ENCODE measurements around the gene SCCPDH. TPM values are rescaled to one million over a fixed set of nuclear protein-coding genes. Genes with fewer than 3 reads are reported as not detected.

Gene SCCPDH
- total and polyA plus RNA-seq, 4 donors, result 52.1 to 84.3 (median 78.5) TPM

DNA sequence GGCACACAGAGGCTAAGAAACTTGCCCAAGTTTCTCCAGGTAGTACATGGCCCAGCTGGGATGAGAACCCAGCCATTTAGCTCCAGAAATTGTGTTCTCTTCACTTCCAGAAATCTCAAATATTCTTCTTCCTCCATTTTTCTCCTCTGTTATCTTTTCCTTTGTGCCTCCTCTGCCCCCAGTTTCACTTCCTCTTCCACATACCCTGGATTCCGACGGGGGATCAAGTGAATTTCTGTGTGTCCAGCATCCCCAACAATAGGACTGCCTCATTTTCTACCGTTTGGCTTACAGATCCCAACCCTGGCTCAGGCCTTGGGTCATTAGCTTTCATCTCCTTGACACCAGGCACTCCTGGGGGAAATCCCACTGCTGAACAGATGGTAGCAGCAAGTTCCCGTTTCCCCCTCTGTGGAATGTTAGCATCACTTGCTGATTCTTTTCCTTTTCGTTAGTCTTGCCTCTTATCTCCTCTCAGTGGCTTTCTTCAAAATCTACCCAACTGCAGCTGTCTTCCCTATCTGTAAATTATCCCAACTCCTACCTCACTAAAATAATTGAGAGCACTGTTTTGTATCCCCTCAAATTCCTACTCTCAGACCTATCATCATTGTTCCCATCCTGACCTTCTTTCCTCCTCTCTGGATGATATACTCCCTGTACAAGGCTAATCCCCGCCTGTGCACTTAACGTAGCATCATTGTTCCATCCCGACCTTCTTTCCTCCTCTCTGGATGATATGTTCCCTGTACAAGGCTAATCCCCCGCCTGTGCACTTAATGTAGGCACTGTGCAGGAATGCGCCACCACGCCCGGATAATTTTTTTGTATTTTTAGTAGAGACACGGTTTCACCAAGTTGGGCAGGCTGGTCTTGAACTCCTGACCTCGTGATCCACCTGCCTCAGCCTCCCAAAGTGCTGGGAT, 36.5 kb downstream of the SCCPDH start:
- no peak for DNase-seq (ENCODE audit: low spot score)
- H3K27me3 ChIP-seq (ENCODE audit: control insufficient read depth in 4 of 4, insufficient read depth in 4 of 4, low read length in 3 of 4), result no peaks in the 10 kb centered on the region
- no peaks in the 10 kb centered on the region for H3K9me3 ChIP-seq (ENCODE audit: control insufficient read depth in 4 of 4, low read length in 3 of 4)
- WGBS, result 89% methylated on average over 14 of the region's 14 CpGs
- H3K9ac ChIP-seq (ENCODE audit: low read depth in 1 of 2, low read length in 2 of 2), result no peak overlapping the region
- peaks cover 9 to 41% (median 35%) of the 10 kb centered on the region in 4 donors for H3K36me3 ChIP-seq (ENCODE audit: control insufficient read depth in 4 of 4, insufficient read depth in 3 of 4, low read depth in 1 of 4, low read length in 3 of 4)
- H3K4me1 ChIP-seq (ENCODE audit: control insufficient read depth in 4 of 4, insufficient read depth in 4 of 4, low read length in 3 of 4), result peaks cover 0 to 6% (median under 1%) of the 10 kb centered on the region in 4 donors
- no peak overlapping the region for H3K4me3 ChIP-seq (ENCODE audit: low read depth in 1 of 3, low read length in 3 of 3)
- no peak overlapping the region for H3K27ac ChIP-seq (ENCODE audit: low read depth in 1 of 2, low read length in 2 of 2)
- TF ChIP-seq HNF4A (conservative IDR thresholded peaks at IDR 0.05) (no peak), HNF4G (IDR thresholded peaks at IDR 0.05) (no peak), EGR1 (IDR thresholded peaks at IDR 0.05; ENCODE audit: low read depth in 2 of 2) (no peak), YY1 (IDR thresholded peaks at IDR 0.05) (no peak), RXRA (IDR thresholded peaks at IDR 0.05) (no peak), JUND (IDR thresholded peaks at IDR 0.05) (no peak), RAD21 (IDR thresholded peaks at IDR 0.05) (no peak), TAF1 (conservative IDR thresholded peaks at IDR 0.05) (no peak), NR2F2 (IDR thresholded peaks at IDR 0.05) (no peak), FOXA2 (IDR thresholded peaks at IDR 0.05) (no peak), GABPA (IDR thresholded peaks at IDR 0.05 in 1 of 2, conservative IDR thresholded peaks at IDR 0.05 in 1 of 2) (no peak), SP1 (IDR thresholded peaks at IDR 0.05) (no peak), FOXA1 (IDR thresholded peaks at IDR 0.05) (no peak)
- TF ChIP-seq, protein P1, sequence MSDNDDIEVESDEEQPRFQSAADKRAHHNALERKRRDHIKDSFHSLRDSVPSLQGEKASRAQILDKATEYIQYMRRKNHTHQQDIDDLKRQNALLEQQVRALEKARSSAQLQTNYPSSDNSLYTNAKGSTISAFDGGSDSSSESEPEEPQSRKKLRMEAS (IDR thresholded peaks at IDR 0.05), result no peak
- TF ChIP-seq, protein P2, sequence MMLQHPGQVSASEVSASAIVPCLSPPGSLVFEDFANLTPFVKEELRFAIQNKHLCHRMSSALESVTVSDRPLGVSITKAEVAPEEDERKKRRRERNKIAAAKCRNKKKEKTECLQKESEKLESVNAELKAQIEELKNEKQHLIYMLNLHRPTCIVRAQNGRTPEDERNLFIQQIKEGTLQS (IDR thresholded peaks at IDR 0.05), result no peak
- TF ChIP-seq, protein P3, sequence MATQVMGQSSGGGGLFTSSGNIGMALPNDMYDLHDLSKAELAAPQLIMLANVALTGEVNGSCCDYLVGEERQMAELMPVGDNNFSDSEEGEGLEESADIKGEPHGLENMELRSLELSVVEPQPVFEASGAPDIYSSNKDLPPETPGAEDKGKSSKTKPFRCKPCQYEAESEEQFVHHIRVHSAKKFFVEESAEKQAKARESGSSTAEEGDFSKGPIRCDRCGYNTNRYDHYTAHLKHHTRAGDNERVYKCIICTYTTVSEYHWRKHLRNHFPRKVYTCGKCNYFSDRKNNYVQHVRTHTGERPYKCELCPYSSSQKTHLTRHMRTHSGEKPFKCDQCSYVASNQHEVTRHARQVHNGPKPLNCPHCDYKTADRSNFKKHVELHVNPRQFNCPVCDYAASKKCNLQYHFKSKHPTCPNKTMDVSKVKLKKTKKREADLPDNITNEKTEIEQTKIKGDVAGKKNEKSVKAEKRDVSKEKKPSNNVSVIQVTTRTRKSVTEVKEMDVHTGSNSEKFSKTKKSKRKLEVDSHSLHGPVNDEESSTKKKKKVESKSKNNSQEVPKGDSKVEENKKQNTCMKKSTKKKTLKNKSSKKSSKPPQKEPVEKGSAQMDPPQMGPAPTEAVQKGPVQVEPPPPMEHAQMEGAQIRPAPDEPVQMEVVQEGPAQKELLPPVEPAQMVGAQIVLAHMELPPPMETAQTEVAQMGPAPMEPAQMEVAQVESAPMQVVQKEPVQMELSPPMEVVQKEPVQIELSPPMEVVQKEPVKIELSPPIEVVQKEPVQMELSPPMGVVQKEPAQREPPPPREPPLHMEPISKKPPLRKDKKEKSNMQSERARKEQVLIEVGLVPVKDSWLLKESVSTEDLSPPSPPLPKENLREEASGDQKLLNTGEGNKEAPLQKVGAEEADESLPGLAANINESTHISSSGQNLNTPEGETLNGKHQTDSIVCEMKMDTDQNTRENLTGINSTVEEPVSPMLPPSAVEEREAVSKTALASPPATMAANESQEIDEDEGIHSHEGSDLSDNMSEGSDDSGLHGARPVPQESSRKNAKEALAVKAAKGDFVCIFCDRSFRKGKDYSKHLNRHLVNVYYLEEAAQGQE (IDR thresholded peaks at IDR 0.05), result no peak
- TF ChIP-seq, protein P4, sequence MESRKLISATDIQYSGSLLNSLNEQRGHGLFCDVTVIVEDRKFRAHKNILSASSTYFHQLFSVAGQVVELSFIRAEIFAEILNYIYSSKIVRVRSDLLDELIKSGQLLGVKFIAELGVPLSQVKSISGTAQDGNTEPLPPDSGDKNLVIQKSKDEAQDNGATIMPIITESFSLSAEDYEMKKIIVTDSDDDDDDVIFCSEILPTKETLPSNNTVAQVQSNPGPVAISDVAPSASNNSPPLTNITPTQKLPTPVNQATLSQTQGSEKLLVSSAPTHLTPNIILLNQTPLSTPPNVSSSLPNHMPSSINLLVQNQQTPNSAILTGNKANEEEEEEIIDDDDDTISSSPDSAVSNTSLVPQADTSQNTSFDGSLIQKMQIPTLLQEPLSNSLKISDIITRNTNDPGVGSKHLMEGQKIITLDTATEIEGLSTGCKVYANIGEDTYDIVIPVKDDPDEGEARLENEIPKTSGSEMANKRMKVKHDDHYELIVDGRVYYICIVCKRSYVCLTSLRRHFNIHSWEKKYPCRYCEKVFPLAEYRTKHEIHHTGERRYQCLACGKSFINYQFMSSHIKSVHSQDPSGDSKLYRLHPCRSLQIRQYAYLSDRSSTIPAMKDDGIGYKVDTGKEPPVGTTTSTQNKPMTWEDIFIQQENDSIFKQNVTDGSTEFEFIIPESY (IDR thresholded peaks at IDR 0.05), result no peak
- TF ChIP-seq, protein P5, sequence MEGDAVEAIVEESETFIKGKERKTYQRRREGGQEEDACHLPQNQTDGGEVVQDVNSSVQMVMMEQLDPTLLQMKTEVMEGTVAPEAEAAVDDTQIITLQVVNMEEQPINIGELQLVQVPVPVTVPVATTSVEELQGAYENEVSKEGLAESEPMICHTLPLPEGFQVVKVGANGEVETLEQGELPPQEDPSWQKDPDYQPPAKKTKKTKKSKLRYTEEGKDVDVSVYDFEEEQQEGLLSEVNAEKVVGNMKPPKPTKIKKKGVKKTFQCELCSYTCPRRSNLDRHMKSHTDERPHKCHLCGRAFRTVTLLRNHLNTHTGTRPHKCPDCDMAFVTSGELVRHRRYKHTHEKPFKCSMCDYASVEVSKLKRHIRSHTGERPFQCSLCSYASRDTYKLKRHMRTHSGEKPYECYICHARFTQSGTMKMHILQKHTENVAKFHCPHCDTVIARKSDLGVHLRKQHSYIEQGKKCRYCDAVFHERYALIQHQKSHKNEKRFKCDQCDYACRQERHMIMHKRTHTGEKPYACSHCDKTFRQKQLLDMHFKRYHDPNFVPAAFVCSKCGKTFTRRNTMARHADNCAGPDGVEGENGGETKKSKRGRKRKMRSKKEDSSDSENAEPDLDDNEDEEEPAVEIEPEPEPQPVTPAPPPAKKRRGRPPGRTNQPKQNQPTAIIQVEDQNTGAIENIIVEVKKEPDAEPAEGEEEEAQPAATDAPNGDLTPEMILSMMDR (IDR thresholded peaks at IDR 0.05; ENCODE audit: low read depth, low read length, missing input control), result no peak

Data from liver (tissue), 9 donors.